RPMI8226 (cell line): Measurements from ENCODE around the gene CLPSL2.
"Not testable (repeated sequence)": the region's sequence is repeated elsewhere in the genome, so short reads cannot be mapped to it uniquely, and the experiment has no call there.

ENCODE experiments used
- DNase-seq: peaks from one replicate; pipeline ENCODE4 v3.0.0-alpha.2; 2015

The CLPSL2 gene

GRCh38 chr6:35776364-35777215, at the start of gene CLPSL2:
TSS of gene CLPSL2 (plus strand) at chr6:35776598. CDS start at chr6:35776619, 21 bp downstream.
- DNase-seq, result no peak

- DNase-seq, result no peak
Observed at GRCh38 chr6:35727231-35727934, 49.0 kb upstream of the CLPSL2 start.

GRCh38 chr6:35727935-35728682, 48.3 kb upstream of the CLPSL2 start:
- DNase-seq, result peak; percentile 97

- DNase-seq, result peak; percentile 78
Observed at GRCh38 chr6:35728683-35729678, 47.4 kb upstream of the CLPSL2 start.

- DNase-seq, result no peak
Observed at GRCh38 chr6:35729722-35730121, 46.7 kb upstream of the CLPSL2 start.

- no peak for DNase-seq
Observed at GRCh38 chr6:35730745-35731413, 45.5 kb upstream of the CLPSL2 start.

- peak; percentile 82 for DNase-seq
Observed at GRCh38 chr6:35731414-35731735, 45.0 kb upstream of the CLPSL2 start.

GRCh38 chr6:35731736-35732532, 44.5 kb upstream of the CLPSL2 start:
- peak; percentile 95 for DNase-seq

- DNase-seq, result no peak
Observed at GRCh38 chr6:35733633-35734032, 42.8 kb upstream of the CLPSL2 start.

- DNase-seq, result not testable (repeated sequence)
Observed at GRCh38 chr6:35734319-35734718, 42.1 kb upstream of the CLPSL2 start.

GRCh38 chr6:35735452-35735851, 40.9 kb upstream of the CLPSL2 start:
- no peak for DNase-seq

GRCh38 chr6:35736253-35736894, 40.0 kb upstream of the CLPSL2 start:
- peak; percentile 75 for DNase-seq

- DNase-seq, result no peak
Observed at GRCh38 chr6:35736982-35737412, 39.4 kb upstream of the CLPSL2 start, which contains the start of gene ARMC12. TSS of gene ARMC12 (plus strand) at chr6:35737032. CDS start at chr6:35737109, 77 bp downstream.

GRCh38 chr6:35737413-35738211, 38.8 kb upstream of the CLPSL2 start:
- peak; percentile 80 for DNase-seq

- no peak for DNase-seq
Observed at GRCh38 chr6:35739645-35740524, 36.5 kb upstream of the CLPSL2 start.

GRCh38 chr6:35742842-35743241, 33.6 kb upstream of the CLPSL2 start:
- DNase-seq, result no peak

- no peak for DNase-seq
Observed at GRCh38 chr6:35745509-35745908, 30.9 kb upstream of the CLPSL2 start.

GRCh38 chr6:35746516-35746915, 29.9 kb upstream of the CLPSL2 start:
- DNase-seq, result no peak
